Activated CD4-positive, alpha-beta T cell treated with anti-CD3 and anti-CD28 coated beads for 48 hours (primary cell): ENCODE measurements around the gene FDPS.
"Not testable (repeated sequence)": the region's sequence is repeated elsewhere in the genome, so short reads cannot be mapped to it uniquely, and the experiment has no call there.

Experiments
- DNase-seq: peaks from one replicate; pipeline ENCODE4 v3.0.0-alpha.2; 2020

The FDPS gene

DNA sequence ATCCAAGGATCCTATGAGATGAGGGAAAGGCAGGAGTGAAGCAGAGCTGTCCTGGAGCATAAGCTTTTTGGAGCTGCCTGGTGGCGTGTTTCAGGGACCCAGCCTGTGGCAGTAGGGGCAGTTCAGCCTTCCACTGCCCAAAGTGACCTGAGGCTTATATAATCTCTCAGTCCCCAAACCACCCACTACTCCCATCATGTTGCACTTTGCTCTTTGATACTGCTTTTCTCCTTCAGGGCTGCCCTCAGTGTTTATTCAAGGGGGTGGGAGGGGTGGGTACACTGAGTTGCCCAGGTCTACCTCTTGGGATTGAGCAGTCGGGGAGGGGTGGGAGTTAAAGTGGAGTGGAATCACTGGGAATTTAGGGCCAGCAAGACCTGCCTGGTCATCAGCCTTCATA lies 22.1 kb upstream of the FDPS start:
- no peak for DNase-seq

DNA sequence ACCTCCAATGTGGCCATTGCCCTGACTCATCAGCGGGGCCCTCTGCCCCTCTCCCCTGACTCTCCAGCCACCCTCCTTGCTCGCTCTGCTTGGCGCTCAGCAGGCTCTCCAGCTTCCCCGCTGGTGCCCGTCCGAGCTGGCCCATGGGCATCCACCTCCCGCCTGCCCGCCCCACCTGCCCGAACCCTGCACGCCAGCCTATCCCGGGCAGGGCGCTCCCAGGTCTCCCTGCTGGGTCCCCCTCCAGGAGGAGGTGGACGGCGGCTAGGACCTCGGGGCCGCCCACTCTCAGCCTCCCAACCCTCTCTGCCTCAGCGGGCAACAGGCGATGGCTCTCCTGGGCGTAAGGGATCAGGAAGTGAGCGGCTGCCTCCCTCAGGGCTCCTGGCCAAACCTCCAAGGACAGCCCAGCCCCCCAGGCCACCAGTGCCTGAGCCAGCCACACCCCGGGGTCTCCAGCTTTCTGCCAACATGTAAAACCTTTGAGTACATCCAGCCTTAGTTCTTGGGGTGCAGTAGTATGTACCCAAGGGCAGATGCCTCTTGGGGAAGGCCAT lies 20.6 kb upstream of the FDPS start:
- no peak for DNase-seq

DNA sequence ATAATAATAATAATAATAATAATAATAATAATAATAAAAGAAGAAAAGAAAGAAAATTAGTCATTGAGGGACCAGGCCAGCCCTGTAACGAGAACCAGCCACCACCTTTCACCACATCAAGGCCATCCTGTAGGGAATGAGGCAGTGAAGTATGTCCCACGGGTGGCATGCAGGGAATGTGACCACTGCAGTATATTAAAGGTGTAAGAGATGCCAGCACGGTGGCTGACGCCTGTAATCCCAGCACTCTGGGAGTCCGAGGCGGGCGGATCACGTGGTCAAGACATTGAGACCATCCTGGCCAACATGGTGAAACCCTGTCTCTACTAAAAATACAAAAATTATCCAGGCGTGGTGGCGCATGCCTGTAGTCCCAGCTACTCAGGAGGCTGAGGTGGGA lies 17.7 kb upstream of the FDPS start:
- DNase-seq: not testable (repeated sequence)

DNA sequence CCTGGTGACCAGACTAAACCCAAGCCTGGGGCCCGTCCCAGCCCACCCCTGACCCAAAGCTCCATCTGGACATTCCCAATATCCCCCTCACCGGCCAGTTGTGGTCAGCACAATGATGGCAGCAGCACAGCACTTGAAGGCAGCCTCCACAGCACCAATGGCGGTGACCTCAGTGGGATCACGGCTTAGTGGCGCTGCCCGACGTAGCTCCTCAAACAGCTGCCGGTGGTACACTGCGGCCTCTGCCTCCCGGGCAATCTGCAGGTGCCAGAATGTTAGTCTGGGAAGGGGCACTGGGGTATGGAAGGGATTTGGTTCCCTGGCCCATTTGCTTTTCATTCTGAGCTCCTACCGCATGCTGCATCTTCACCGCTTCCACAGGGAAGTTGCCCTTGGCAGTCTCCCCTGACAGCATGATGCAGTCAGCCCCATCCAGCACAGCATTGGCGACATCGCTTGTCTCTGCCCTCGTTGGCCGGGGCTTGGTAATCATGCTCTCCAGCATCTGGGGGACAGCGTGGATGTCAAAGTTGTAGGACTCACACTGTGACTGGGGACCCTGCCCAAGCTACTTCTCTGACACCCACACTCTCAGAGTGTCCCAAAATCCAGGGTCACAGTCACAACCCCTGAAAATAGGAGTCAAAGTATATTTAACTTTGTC lies 15.4 kb upstream of the FDPS start:
- DNase-seq: no peak

DNA sequence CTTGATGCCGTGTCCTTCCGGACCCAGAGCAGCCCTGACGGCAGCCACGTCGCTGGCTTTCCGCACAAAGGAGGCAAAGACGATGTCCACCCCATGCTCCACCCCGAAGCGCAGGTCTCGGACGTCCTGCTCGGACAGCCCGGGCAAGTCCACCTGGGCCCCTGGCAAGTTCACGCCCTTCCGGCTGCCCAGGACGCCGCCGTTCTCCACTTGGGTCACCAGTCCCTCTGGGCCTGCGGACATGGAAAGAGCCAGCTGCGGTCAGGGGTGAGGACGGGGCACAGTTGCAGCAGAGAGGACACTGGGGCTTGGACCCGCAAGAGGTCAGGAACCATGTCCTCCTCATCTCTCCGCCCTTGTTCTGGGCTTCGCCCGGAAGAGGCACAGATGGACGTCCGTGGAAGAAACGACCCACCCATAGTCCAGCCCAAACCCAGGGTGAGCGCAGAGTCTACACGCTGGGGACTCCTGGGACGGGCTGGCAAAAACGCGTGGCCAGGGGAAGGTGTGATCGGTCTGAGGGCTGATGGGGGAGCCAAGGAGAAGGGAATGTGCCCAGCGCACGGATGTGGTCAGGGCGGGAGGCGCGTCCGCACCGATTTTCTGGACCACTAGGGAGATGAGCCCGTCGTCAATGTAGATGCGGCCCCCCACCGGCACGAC lies 14.0 kb upstream of the FDPS start:
- DNase-seq: no peak

DNA sequence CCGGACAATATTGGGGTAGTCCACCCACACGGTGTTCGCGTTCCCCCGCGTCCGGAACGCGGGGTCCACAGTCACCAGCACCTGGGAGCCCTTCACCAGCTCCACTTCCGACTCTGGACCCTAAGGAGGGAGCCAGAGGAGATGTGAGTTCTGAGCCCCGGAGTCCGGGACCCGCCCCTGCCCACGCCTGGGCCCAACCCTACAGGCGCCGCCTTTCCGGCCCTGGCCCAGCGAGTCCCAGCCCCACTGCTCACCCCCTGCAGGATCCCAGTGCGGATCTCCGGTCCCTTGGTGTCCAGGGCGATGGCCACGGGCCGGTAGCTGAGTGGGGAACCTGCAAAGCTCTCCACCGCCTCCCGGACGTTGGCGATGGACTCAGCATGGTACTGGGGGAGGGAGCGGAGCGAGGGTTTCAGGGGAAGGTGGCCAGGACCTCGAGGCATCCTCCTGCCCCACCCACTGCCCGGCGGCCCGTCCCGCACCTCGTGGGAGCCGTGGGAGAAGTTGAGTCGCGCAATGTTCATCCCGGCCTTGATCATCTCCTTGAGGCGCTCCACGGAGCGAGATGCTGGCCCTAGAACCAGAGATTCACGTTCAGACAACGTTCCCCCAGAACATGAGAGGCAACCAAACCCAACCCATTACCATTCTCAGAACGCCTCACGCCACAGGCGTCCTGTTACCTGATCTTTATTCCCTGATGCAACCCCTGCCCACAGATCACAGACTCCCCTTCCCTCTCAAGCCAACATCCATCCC lies 13.3 kb upstream of the FDPS start:
- no peak for DNase-seq

DNA sequence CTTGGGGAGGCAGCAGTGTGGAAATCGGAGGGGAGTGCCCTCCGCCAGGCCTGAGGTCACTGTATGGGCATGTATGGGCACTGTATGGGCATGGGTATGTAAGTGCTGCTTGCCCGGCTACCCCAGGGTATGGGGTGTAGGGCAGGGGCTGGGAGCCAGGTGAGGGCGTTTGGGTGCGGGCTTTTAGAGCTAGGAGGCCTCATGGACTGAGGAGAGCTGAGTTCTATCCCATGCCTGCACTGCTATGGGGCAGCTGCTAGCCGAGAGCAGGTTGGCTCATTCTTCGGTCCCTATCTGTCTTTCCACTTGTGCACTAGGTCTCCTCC lies 12.8 kb upstream of the FDPS start:
- no peak for DNase-seq

DNA sequence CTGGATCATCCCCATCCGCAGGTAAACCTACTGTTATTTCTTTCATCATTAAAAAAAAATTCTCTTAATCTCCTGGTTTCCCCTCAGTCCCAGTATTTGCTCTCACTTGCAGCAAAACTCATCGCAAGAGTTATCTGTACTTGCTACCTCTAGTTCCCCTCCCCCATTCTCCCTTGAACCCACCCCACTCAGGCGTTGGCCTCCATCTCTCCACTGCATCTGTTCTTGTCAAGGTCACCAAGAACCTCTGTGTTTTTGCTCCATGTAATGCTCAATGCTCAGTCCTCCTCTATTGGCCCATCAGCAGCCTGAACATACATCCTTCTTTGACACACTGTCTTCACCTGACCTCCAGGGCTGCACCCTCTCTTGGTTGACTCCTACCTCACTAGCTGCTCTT lies 12.0 kb upstream of the FDPS start:
- DNase-seq: no peak

DNA sequence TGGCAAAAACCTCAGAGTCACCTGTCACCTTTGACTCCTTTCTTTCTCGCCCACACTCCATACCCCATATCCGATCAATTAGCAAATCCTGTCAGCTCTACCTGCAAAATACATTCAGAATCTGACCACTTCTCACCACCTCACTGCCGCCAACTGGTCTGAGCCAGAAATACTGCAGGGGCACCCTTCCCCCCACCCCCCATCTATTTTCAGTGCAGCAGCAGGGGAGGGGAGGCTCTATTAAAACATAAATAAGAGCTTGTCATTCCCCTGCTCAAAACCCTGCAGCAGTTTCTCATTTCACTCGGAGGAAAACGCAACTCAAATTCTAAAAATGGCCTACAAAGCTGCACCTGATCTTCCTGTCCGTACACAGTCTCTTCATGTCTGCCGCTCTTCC lies 11.3 kb upstream of the FDPS start:
- no peak for DNase-seq

DNA sequence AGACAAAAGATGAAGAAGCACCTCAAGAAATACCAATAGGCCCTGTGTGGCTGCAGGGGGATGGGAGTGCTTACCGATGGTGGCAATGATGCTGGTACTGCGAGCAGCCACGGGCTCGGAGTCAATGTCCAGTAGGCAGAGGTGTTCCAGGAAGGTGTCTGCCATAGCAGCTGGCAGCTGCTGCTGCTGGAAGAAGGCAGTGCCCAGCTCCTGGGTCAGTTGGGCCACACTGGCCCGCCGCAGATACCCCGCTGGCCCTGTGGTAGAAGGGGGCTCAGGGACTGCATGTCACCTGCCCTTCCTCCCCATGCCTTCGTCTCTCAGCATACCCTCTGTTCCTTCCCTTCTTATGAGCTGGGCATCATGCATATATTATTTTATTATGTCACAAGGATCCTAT lies 8.6 kb upstream of the FDPS start:
- no peak for DNase-seq

DNA sequence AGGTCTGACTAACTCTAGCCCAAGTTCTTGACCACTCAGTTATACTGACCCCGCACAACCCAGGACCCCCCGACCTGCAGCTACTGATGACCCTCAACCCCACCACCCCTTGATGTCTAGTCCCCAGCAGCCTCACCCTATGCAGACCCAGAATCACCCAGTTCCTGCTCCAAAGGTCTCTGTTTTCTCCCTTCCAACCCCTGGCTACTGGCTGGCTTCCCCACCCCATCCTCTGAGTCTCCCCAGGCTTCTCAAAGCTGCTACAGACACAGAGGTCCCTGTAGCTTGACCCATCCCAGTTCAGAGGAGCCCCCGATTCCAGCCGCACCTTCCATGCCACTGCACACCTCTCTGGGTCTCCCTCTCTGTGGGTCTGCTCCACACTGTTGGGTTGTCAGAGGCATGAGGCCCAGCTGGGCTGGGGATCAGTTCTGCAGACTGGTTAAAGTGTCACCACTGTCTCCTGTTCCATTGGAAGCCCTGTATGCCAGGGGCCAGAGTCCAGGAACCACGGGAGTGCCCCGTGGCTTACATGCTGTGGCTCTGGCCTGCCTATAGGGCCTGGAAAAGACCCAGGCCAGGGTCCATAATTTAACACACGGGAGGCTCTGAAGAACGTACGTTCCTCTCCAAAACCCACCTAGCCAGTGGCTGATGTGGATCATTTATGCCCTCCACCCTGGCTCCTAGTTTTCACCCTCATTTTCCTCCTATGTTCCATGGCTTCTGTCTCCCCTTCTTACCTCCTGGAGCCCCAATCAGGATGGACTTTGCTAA lies 7.9 kb upstream of the FDPS start:
- no peak for DNase-seq

DNA sequence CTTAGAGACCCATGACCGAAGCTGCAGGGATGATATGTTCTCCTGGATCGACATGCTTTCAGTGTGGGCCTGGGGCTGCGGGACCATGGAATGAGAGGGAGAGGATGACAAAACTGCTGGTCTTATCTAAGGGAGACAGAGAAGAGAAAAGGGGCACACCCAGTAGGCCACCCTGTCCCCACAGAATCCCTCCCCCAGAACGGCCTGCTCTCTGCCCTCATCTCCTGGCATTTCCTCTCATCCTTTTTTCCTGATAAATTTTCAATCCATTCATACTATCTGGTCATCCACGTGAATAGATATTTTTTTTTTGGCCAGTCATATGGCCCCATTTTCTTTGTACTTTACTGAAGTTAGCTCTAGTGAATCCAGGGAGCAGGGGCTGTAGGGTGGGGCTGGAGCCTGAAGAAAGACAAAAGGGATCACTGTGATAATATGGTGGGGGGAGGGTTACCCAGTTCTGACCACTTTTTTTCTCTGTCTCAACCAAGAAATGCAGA lies 7.3 kb upstream of the FDPS start, which contains the start of gene PKLR:
Gene PKLR (minus strand): TSS at position 97 of the 500 bp plus-strand sequence. CDS start 43 bp downstream, at position 54.
- DNase-seq: no peak

DNA sequence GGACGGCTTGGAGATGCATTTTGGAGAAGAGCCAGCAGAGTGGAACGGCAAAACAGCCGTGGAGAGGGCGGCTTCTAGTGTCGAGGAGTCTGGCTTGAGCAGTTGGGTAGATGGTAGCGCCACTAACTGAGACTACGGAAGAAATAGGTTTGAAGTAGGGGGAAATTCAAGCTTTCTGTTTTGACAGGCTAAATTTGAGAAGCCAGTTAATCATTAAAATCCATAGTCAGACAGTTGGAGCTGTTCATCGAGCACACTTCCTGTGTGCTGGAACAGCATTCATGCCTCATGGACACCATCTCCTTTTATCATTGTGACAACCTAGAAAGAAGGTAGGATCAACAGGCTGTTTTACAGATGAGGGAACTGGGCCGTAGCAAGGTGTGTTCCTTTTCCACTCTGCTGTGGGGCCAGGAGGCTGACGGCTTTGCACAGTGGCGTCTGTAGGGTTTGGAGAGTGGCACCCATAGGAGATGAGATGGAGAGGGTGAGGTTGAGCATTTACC lies 4.1 kb upstream of the FDPS start:
- no peak for DNase-seq

DNA sequence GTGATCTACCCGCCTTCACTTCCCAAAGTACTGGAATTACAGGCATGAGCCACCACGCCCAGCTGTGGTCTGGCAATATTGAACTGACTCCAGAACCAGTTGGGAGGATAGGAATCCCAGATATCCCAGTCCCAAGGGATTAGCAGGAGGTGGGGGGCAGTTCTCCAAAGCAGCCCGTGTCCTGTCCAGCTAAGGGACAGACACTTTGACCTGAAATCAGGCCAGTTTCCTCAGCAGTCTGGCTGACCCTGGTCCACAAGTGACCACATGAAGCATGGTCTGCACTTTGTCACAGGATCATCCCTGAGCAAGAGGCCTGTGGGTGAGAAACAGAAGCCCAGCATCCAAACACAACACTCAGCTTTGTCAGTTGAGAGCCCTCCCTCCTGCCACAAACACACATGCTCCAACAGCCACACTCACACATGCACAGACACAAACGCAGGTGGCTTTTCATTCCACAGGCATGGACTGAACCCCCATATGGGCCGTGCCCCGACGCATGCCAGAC lies 2.7 kb upstream of the FDPS start:
- no peak for DNase-seq

DNA sequence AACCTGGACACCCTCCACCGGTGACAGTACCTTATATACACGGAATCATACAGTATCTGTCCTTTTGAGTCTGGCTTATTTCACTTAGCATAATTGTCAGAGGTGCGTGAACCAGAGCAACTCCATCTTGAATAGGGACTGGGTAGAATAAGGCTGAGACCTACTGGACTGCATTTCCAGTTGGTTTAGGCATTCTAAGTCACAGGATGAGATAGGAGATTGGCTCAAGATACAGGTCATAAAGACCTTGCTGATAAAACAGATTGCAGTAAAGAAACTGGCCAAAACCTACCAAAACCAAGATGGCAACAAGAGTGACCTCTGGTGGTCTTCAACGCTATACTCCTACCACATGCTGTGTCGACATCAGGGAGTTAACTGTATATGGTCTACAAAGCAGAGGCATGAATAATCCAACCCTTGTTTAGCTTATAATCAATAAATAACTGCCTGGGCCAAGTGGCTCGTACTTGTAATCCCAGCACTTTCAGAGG lies 1.4 kb upstream of the FDPS start:
- no peak for DNase-seq

DNA sequence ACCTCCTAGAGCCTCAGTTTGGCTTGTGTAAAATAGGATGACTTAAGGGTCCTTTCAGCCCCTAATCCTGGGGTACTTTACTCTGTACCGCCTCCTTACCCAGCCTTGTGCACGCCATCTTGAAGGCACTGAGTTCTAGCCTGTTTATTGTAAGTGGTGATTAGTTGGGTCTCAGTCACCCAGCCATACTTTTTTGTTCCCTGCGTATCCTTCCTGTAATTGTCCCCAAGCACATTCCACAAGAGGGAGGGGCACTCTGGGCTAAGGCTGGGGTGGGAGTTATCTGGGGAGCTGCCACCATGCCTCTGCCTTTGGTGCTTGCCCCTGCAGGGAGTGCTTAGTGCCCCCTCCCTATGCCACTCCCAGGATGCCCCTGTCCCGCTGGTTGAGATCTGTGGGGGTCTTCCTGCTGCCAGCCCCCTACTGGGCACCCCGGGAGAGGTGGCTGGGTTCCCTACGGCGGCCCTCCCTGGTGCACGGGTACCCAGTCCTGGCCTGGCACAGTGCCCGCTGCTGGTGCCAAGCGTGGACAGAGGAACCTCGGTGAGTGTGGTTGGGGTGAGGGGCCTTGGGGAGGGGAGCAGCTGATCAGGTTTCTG lies 856 bp downstream of the FDPS start:
- DNase-seq: no peak

DNA sequence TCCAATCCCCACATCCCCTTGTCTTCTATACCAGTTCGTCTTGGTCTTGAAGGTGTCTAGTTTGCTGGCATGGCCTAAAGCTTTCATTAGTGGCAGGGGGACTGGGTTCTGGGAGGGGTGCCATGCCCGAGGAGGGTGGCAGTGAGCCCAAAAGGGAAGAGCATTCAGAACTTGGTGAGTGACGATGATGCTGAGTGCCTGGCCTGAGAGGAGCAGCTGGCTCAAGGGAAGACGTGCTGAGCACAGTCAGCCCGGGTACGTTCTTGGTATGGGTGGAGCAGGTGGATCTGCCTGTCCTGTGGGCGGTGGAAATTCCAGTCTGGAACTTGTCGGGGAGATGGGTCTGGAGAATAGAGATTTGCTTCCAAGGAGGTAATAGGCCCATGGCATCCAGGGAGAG lies 4.6 kb downstream of the FDPS start:
- DNase-seq: no peak

DNA sequence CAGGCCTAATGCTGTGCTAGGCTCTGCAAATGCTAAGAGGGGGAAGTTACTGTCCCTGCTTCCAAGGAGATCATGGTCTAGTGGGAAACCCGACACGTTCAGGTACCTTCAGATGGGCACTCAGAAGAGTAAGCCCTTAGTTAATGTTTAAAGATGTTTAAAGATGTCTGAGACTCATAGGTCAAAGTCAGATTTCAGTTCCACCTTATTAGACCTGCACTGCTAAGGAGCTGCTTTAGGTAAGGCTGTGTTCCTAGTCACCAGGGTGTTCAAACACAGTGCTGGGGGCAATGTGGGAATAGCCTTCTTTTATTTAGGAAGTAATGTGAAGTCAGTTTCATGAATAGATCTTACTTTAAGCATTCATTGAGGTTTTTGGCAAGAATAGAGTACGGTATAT lies 8.3 kb downstream of the FDPS start:
- no peak for DNase-seq

DNA sequence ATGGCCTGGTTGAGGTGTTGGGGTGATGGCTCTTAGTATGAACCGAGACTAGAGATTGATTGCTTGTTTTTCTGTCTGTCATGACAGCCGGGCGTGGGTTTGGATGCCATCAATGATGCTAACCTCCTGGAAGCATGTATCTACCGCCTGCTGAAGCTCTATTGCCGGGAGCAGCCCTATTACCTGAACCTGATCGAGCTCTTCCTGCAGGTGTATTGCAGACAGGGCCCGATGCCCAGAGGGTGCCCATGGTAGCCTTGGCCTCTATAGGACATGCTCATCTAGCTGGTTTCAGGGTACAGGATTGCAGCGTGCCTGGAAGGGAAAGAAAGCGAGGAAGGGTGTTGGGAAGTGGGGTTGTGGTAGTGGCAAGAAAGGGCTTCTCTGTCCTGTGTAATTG lies 9.4 kb downstream of the FDPS start:
- DNase-seq: no peak

DNA sequence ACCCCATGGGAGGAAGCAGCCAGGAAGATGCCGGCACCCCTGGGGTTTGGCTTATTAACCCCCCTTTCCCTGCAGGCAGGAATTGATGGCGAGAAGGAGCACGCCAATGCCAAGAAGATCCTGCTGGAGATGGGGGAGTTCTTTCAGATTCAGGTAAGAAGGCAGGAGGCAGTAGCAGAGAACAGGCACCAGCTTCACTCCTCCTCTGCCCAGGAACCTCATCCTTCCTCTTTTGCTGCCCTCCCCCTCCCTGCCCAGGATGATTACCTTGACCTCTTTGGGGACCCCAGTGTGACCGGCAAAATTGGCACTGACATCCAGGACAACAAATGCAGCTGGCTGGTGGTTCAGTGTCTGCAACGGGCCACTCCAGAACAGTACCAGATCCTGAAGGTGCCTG lies 10.9 kb downstream of the FDPS start:
- no peak for DNase-seq

DNA sequence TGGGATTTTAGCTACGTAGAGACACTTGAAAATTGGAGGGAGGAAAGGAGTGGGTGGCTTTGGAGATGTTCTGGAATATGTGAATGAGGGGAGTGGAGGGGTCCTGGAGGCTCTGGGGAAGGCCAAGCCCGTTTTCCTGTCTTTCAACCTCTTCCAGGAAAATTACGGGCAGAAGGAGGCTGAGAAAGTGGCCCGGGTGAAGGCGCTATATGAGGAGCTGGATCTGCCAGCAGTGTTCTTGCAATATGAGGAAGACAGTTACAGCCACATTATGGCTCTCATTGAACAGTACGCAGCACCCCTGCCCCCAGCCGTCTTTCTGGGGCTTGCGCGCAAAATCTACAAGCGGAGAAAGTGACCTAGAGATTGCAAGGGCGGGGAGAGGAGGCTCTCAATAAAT lies 11.6 kb downstream of the FDPS start:
- DNase-seq: no peak
